ENCODE measurements around the gene PUM1. TPM values are rescaled to one million over a fixed set of nuclear protein-coding genes. Genes with fewer than 3 reads are reported as not detected.

PUM1 gene
- total RNA-seq, 1 donor from 2014 or later, result 121 TPM

DNA sequence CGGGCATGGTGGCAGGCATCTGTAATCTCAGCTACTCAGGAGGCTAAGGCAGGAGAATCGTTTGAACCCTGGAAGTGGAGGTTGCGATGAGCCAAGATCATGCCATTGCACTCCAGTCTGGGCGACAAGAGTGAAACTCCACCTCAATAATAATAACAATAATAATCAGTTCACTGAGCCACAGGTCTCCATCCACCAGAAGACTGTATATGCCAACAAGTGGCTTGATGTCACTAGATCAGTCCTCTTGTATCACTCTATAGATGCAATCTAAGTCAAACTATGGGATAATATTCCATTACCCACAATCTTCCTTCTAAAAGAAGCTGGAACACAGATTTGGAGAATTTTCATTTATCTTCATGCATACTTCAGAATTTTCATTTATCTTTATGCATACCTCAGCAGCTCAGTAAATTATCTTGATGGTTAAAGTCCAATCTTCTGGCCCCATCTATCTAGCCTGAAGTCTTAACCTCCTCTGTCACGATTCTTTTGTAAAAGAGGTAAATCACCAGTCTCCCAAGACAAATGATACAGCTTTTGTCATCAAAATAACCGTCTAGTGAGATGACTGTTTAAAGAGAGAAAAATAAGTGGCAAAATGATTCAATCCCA, 61.8 kb downstream of the PUM1 start:
- no peaks in the 10 kb centered on the region for H3K9me3 ChIP-seq
- no peak for DNase-seq
- ATAC-seq, result no peak
- no peaks in the 10 kb centered on the region for H3K27me3 ChIP-seq (ENCODE audit: low read depth)
- TF ChIP-seq, protein P1, sequence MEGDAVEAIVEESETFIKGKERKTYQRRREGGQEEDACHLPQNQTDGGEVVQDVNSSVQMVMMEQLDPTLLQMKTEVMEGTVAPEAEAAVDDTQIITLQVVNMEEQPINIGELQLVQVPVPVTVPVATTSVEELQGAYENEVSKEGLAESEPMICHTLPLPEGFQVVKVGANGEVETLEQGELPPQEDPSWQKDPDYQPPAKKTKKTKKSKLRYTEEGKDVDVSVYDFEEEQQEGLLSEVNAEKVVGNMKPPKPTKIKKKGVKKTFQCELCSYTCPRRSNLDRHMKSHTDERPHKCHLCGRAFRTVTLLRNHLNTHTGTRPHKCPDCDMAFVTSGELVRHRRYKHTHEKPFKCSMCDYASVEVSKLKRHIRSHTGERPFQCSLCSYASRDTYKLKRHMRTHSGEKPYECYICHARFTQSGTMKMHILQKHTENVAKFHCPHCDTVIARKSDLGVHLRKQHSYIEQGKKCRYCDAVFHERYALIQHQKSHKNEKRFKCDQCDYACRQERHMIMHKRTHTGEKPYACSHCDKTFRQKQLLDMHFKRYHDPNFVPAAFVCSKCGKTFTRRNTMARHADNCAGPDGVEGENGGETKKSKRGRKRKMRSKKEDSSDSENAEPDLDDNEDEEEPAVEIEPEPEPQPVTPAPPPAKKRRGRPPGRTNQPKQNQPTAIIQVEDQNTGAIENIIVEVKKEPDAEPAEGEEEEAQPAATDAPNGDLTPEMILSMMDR (IDR thresholded peaks at IDR 0.05), result no peak
- H3K27ac ChIP-seq, result no peak overlapping the region
- H3K36me3 ChIP-seq, result peaks cover 58% of the 10 kb centered on the region
- H3K4me3 ChIP-seq, result no peak overlapping the region
- intact Hi-C loops (cut with DNase I), result no loop called here
- H3K4me1 ChIP-seq, result peaks cover 18% of the 10 kb centered on the region

DNA sequence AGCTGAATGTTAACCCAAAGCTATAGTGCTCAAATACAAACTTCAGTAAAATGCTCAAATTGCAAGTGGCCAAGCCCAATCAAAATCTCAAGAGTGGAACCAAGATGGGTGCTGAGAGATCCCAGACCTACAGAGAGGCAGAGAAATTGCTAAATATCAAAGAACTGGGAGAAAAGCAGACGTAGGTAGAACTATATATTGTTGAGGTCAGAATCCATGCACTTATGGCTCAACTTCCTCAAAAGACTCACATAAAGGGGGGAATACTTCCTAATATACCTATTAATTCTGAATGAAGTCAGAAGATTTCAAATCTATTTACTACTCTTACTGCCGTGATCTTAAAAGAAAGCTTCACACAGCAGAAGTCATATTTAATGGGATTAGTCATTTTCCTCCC, 65.2 kb downstream of the PUM1 start:
- Histone ChIP-seq H3K36me3 (peaks cover 43% of the 10 kb centered on the region), H3K27me3 (ENCODE audit: low read depth) (no peaks in the 10 kb centered on the region), H3K9me3 (no peaks in the 10 kb centered on the region), H3K4me3 (no peak overlapping the region), H3K4me1 (no peaks in the 10 kb centered on the region), H3K27ac (no peak overlapping the region)
- DNase-seq (no peak), ATAC-seq (no peak)
- TF ChIP-seq, protein P1 (IDR thresholded peaks at IDR 0.05), result no peak
- intact Hi-C loops (cut with DNase I), result no loop called here

DNA sequence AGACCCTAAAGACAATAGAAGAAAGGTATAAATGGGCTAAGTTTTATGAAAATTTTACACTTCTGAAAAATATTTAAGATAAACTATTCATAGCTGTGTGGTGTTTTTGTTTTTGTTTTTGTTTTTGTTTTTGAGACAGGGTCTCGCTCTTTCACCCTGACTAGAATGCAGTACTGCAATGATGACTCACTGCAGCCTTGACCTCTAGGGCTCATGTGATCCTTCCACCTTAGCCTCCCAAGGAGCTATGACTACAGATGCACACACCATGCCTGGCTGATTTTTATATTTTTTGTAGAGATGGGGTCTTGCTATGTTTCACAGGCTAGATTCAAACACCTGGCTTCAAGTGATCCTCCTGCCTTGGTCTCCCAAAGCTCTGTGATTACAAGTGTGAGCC, 66.6 kb downstream of the PUM1 start:
- Histone ChIP-seq H3K27ac (no peak overlapping the region), H3K4me1 (no peaks in the 10 kb centered on the region), H3K4me3 (no peak overlapping the region), H3K9me3 (no peaks in the 10 kb centered on the region), H3K36me3 (peaks cover 40% of the 10 kb centered on the region), H3K27me3 (ENCODE audit: low read depth) (no peaks in the 10 kb centered on the region)
- intact Hi-C loops (cut with DNase I), result no loop called here
- ATAC-seq (no peak), DNase-seq (no peak)
- TF ChIP-seq, protein P1 (IDR thresholded peaks at IDR 0.05), result no peak

DNA sequence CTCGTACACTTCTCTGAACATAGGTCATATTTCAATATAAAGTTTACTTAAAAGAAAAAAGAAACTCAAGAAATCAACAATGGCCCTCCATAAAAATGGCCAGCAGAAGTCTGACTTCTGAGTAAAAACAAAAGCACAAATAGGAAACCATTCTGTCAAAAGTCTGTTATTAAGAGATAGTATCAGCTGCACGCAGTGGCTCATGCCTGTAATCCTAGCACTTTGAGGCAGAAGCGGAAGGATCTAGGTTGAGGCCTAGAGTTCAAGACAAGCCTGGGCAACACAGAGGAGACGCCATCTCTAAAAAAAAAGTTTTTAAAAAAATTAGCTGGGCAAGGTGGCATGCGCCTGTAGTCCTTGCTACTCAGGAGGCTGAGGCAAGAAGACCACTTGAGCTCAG, 67.3 kb downstream of the PUM1 start:
- Histone ChIP-seq H3K4me3 (no peak overlapping the region), H3K27ac (no peak overlapping the region), H3K9me3 (no peaks in the 10 kb centered on the region), H3K36me3 (peaks cover 40% of the 10 kb centered on the region), H3K27me3 (ENCODE audit: low read depth) (no peaks in the 10 kb centered on the region), H3K4me1 (no peaks in the 10 kb centered on the region)
- TF ChIP-seq, protein P1 (IDR thresholded peaks at IDR 0.05), result no peak
- no peak for DNase-seq
- intact Hi-C loops (cut with DNase I), result no loop called here
- no peak for ATAC-seq

DNA sequence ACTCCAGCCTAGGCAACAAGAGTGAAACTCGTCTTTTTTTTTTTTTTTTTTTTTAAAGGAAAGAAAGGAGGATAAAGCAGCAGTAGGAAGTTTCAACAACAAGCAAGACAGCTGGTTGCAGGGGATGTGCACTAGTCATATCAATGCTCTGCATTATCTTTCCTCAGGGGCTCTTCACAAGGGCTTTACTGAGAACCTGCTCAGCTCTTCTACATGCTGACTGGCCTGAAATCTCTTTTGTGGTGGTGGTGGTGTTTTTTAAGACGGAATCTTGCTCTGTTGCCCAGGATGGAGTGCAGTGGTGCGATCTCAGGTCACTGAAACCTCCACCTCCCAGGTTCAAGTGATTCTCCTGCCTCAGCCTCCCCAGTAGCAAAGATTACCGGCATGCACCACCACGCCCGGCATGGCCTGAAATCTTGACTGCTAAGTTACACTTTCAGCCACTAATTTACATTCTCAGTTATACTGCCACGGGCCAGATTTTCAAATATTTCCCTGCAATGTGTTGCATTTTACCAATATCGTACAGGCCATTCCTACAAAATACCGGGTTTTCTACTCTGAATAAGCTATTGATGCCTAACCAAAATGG, 68.0 kb downstream of the PUM1 start:
- intact Hi-C loops (cut with DNase I), result no loop called here
- DNase-seq (no peak), ATAC-seq (no peak)
- Histone ChIP-seq H3K9me3 (no peaks in the 10 kb centered on the region), H3K4me3 (no peak overlapping the region), H3K27me3 (ENCODE audit: low read depth) (no peaks in the 10 kb centered on the region), H3K4me1 (no peaks in the 10 kb centered on the region), H3K36me3 (peaks cover 34% of the 10 kb centered on the region), H3K27ac (no peak overlapping the region)
- TF ChIP-seq, protein P1 (IDR thresholded peaks at IDR 0.05), result no peak
